ENCODE data around the gene NIPAL3. TPM values are rescaled to one million over a fixed set of nuclear protein-coding genes. Genes with fewer than 3 reads are reported as not detected.
"Not testable (repeated sequence)": the region's sequence is repeated elsewhere in the genome, so short reads cannot be mapped to it uniquely, and the experiment has no call there.

NIPAL3 gene
- total RNA-seq, 1 experiment from 2014 or later, result 44.1 TPM

DNA sequence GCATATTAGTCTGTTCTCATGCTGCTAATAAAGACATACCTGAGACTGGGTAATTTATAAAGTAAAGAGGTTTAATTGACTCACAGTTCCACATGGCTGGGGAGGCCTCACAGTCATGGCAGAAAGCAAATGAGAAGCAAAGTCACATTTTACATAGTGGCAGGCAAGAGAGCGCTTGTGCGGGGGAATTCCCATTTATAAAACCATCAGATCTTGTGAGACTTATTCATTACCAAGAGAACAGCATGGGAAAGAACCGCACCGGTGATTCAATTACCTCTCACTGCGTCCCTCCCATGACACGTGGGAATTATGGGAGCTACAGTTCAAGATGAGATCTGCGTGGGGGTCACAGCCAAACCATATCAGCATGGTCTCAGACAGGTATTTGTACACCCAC lies 72.6 kb downstream of the NIPAL3 start:
- H3K27me3 ChIP-seq, DNase-seq, H3K36me3 ChIP-seq, H3K4me3 ChIP-seq, H3K9me3 ChIP-seq: not testable (repeated sequence)

DNA sequence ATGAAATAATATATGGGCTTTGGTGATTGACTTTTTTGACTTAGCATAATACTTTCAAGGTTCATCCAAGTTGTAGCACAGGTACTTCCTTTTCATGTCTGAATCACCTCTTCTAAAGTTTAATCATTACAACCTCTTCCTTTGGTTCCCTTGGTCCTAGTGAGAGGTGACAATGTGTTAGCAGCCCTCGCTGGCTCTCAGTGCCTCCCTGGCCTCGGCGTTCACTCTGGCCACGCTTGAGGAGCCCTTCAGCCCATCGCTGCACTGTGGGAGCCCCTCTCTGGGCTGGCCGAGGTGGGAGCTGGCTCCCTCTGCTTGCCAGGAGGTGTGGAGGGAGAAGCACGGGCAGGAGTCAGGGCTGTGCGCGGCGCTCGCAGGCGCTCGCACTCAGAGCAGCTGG lies 74.1 kb downstream of the NIPAL3 start:
- Histone ChIP-seq H3K36me3 (no peaks in the 10 kb centered on the region), H3K27me3 (peaks cover 2% of the 10 kb centered on the region), H3K4me3 (no peak overlapping the region), H3K9me3 (no peaks in the 10 kb centered on the region)
- no peak for DNase-seq

DNA sequence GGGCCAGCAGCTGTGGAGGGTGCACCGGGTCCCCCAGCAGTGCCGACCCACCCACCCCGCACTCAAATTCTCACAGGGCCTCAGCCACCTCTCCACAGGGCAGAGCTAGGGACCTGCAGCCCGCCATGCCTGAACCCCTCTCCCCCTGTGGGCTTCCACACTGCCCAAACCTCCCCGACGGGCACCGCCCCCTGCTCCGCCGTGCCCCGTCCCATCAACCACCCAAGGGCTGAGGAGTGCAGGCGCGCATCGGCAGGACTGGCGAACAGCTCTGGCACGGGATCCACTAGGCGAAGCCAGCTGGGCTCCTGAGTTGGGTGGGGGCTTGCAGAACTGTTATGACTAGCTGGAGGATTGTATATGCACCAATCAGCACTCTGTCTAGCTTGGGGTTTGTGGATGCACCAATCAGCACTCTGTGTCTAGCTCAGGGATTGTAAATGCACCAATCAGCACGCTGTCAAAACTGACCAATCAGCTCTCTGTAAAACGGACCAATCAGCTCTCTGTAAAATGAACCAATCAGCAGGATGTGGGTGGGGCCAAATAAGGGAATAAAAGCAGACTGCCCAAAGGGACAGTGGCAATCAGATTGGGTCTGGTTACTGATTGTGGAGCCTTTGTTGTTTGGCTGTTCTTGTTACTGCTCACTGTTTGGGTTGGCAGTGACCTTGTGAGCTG lies 74.6 kb downstream of the NIPAL3 start:
- Histone ChIP-seq H3K9me3 (no peaks in the 10 kb centered on the region), H3K27me3 (peaks cover 2% of the 10 kb centered on the region), H3K36me3 (no peaks in the 10 kb centered on the region), H3K4me3 (no peak overlapping the region)
- no peak for DNase-seq

DNA sequence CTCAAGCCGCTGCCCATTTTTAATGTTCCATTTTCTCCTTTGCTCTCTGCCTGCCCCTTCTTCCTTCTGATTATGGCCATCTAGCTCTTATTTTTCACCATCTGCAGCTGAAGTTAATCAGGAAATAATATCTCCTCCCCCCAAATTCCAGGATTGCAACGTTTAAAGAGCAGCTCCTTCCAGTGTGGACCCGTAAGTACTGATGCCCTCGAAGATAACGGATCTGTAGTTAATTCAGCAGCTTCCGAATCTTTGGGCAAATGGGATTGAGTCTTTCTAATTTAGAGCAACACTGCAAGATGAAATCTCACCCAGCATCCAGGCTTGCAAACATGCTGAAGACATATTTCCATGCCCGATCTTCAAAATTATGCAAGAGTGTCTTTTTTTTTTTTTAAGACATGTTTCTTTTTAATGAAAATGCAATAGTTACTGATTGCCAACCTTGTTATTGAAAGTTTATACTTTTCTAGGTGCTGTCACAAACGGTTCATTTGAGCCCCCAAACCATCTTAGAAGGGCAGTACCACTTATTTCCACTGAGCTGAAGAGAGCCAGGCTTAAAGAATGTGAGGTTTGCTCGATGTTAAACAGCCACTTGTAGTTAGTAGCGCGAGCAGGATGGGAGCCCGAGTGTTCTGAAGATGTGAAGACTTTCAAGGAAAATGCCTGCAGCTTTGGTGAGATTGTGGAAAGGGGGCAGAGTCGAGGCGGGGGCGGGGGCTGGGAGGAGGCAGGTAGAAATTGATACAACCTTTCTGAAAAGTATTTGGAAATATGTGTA lies 76.2 kb downstream of the NIPAL3 start:
- H3K4me3 ChIP-seq, result no peak overlapping the region
- H3K27me3 ChIP-seq, result peaks cover 2% of the 10 kb centered on the region
- no peak for DNase-seq
- H3K9me3 ChIP-seq, result no peaks in the 10 kb centered on the region
- no peaks in the 10 kb centered on the region for H3K36me3 ChIP-seq

DNA sequence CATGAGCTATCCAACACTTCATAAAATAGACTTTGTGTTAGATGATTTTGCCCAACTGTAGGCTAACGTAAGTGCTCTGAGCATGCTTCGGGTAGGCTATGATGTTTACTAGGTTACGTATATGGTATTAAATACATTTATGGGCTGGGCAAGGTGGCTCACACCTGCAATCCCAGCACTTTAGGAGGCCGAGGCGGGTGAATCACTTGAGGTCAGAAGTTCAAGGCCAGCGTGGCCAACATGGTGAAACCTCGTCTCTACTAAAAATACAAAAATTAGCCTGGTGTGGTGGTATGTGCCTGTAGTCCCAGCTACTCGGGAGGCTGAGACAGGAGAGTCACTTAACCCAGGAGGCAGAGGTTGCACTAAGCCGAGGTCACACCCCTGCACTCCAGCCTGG lies 77.3 kb downstream of the NIPAL3 start:
- H3K27me3 ChIP-seq, result not testable (repeated sequence)

DNA sequence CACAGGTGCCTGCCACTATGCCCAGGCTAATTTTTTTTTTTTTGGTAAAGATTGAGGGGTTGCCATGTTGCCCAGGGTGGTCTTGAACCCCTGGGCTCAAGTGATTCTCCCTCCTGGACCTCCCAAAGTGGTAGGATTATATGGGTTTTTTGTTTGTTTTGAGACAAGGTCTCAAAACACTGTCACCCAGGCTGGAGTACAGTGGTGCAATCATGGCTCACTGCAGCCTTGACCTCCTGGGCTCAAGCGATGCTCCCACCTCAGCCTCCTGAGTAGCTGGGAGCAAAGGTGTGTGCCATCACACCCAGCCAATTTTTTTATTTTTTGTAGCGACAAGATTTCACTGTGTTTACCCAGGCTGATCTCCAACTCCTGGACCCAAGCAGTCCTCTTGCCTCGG lies 78.2 kb downstream of the NIPAL3 start:
- Histone ChIP-seq H3K27me3 (peaks cover 2% of the 10 kb centered on the region), H3K36me3 (no peaks in the 10 kb centered on the region), H3K9me3 (no peaks in the 10 kb centered on the region), H3K4me3 (no peak overlapping the region)
- no peak for DNase-seq

More for the DNA sequence above, 77.3 kb downstream of the NIPAL3 start:
- DNase-seq, H3K36me3 ChIP-seq, H3K4me3 ChIP-seq, H3K9me3 ChIP-seq: not testable (repeated sequence)

DNA sequence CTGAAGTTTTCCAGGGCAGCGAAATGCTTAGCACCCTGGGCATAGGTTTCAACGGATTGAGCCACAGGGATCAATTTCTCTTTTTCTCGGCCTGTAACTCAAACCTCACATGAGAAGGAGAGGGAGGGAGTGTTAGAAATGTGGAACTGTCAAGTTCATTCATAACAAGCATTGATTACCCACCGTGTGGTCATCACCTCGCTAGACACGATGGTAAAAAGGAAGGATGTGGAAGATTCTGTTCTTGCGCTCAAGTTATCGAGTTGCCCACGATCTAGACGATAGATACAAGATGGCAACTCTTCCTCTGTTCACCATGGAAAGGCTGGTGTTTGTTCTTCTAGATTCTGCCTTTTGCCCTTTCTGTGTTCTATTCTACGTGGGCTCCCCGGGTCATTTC lies 83.0 kb downstream of the NIPAL3 start:
- peaks cover 2% of the 10 kb centered on the region for H3K27me3 ChIP-seq
- no peak for DNase-seq
- no peak overlapping the region for H3K4me3 ChIP-seq
- no peaks in the 10 kb centered on the region for H3K36me3 ChIP-seq
- no peaks in the 10 kb centered on the region for H3K9me3 ChIP-seq

DNA sequence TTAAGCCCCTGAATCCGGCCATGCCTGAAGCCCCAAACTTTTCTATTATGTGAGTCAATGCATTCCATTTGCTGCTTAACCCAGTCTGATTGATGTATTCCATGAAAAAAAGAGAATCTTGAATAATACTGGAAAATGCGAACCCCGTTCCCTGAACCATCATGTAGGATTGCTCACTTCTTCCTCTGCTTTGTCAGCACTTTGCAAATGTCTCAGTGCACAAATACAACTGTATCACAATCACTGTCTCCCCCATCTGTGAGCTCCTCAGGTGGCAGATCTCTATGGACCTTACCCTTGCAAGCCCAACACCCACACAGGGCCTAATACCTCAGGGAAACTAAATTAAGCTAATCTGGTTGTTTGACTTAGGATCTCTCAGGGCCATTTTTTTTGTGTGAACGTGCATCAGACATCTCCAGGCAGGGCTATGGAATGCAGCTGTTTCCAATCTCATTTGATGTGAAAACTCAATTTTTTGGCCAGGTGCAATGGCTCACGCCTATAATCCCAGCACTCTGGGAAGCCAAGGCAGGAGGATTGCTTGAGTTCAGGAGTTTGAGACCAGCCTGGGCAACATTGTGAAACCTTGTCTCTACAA lies 84.9 kb downstream of the NIPAL3 start:
- Histone ChIP-seq H3K4me3 (no peak overlapping the region), H3K36me3 (no peaks in the 10 kb centered on the region), H3K27me3 (no peaks in the 10 kb centered on the region; the same call in 1 of the 2 replicates), H3K9me3 (no peaks in the 10 kb centered on the region)
- DNase-seq, result no peak

DNA sequence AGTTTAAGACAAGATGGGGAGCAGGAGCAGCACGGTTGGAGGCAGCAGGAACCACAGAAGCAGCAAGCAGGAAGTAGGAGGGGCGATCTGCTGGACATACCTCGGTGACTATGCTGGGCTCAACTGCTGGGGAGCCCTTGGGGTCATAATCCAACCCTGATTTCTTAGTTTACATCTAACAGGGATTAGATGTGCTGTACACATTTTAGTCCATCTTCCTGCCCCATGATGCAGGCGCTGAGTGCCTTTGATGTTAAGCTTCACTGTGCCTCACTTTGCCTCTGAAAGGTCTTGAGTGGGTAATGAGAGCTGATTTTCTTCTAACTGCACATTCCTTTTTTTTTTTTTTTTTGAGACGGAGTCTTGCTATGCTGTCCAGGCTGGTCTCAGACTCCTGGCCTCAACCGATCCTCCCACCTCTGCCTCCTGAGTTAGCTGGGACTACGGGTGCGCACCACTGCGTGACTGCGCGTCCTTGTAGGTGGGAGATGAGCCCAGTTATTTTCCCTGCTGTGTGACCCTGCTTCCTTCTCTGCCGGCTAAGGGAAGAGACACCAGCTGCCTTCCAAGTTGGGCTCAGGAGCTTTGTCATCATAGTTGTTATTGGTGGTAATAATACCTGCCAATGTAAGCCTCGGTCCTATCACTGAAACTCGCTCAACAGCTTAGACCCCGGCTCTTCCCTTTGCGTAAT lies 85.9 kb downstream of the NIPAL3 start:
- no peak for DNase-seq
- no peaks in the 10 kb centered on the region for H3K27me3 ChIP-seq
- H3K36me3 ChIP-seq, result no peaks in the 10 kb centered on the region
- H3K9me3 ChIP-seq, result no peaks in the 10 kb centered on the region
- peak overlapping the region; percentile 69 for H3K4me3 ChIP-seq

DNA sequence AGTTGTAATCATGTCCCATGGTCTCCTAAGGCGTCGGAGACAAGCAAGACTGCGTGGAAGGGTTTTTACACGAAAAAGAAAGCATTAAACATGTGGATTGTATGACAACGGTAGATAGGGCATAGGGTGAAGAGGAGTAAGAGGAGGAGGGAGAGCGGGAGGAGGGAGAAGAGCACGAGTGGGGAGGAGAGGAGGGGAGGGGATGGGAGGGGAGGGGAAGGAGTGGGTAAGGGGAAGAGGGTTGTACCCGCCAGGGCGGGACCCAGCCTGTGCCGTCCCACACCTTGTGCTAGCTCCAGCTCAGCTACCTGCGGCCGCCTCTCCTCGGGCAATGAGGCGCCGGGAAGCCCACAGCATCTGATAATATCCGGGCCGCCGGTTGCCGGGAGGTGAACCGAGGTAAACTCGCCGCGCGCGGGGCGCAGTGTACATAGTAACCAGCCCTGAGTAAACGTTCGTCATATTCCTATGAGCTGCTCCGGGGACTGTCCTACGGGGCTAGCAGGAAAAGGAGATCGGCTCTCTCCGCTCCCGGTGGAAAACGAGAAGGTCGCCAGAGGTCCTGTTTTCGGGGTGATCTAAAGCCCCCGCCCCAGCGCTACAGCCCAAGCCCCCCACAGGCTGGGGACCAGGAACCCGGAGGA lies 86.6 kb downstream of the NIPAL3 start:
- Histone ChIP-seq H3K9me3 (no peaks in the 10 kb centered on the region), H3K27me3 (no peaks in the 10 kb centered on the region), H3K36me3 (no peaks in the 10 kb centered on the region), H3K4me3 (peak overlapping the region; percentile 69)
- peak; percentile 63 for DNase-seq

DNA sequence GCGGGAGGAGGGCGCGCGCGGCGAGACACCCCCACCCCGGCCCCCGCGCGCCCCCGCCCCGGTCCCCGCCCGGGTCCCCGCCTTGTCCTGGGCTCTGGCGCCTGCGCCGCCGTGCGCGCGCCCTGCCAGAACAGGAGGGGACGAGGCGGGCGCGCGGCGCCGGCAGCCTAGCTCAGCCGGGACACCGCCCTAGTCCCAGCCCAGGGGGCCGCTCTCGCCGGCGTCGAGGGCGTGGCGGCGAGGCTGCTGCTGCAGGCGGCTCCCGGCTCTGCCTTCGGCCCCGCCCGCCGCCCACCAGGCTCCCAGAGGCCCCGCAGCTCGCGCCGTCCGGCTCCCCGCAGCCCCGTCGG lies 87.1 kb downstream of the NIPAL3 start, which contains the start of gene RCAN3:
Gene RCAN3 (plus strand): TSS at position 128 of the 350 bp plus-strand sequence. CDS start 11,537 bp downstream, outside the sequence.
- no peaks in the 10 kb centered on the region for H3K36me3 ChIP-seq
- H3K27me3 ChIP-seq, result no peaks in the 10 kb centered on the region
- no peaks in the 10 kb centered on the region for H3K9me3 ChIP-seq
- DNase-seq, result peak; percentile 92
- H3K4me3 ChIP-seq, result peak within 1 kb of the TSS; percentile 69

DNA sequence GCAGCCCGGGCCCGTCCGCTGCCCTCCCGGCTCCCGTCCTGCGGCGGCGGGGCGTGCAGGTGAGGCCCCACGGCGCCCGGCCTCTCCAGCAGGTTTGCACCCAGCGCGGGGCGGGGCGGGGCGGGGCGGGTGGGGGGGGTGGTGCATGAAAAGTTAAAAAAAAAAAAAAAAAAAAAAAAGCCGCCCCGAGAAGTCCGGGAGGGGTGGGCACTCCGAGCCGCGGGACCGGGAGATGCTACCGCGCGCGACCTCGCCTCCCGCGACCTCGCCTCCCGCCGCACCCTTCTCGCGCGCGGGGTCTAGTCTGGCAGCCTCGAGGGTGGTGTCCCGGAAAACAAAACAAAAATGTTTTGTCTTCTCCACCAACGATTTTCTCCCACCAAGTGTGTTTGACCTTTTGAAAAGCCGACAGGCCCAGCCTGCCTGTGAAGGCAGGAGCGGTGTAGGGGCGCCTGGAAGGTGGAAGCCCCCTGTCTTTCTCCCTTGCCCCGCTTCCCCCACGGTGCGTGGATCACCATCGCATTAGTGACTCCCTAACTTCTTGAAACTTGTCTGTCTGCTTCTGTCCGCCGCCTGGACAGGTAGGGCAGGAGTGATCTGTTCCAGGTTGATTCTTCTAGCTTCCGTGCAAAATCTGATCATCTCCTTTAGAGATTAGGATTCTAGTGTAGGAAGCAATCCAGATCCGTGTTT lies 87.6 kb downstream of the NIPAL3 start:
- no peaks in the 10 kb centered on the region for H3K27me3 ChIP-seq
- no peak for DNase-seq
- H3K36me3 ChIP-seq, result no peaks in the 10 kb centered on the region
- no peaks in the 10 kb centered on the region for H3K9me3 ChIP-seq
- H3K4me3 ChIP-seq, result peak overlapping the region; percentile 50

DNA sequence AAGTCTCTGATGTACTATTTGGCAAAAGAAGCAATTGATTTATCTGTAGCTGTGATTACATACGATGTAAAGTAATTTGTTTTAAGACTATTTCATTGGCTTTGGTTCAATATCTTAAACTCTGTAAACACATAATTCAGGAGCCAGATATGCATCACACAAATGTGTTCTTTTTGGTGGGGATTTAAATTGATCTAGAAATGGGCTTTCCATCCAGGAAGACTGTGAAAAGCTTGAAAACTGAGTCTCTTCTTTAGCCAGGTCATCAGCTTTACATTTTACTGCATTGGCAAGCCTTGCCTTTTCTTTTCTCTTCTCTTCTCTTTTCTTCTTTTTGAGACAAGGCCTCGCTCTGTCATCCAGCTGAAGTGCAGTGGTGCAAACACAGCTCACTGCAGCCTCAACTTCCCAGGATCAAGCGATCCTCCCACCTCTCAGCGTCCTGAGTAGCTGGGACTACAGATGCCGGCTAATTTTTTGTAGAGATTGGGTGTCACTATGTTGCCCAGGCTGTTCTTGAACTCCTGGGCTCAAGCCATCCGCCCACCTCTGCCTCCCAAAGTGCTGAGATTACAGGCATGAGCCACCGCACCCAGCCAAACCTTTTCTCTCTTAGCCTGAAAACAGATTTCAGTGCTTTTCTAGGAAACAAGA lies 88.4 kb downstream of the NIPAL3 start:
- no peaks in the 10 kb centered on the region for H3K9me3 ChIP-seq
- H3K36me3 ChIP-seq, result no peaks in the 10 kb centered on the region
- H3K27me3 ChIP-seq, result no peaks in the 10 kb centered on the region
- peak overlapping the region; percentile 50 for H3K4me3 ChIP-seq
- DNase-seq, result no peak

DNA sequence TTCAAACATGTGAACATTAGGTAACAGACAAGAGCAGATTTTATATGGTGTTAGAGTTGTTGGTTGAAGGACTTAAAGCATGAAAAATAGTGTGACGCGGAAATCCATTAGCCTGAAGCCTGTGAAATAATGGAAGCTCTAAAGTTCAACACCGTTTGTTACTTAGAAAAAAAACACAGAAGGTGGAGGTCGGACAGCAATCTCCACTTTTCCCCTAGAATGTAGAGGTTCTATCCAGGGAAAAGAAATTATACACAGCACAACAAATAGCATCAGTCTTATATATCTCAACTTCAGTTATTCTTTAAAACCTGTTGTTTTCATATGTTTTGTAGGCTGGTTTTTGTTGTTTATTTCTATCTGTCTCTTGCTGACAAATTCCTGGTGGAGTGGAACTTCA lies 89.0 kb downstream of the NIPAL3 start:
- Histone ChIP-seq H3K27me3 (no peaks in the 10 kb centered on the region), H3K36me3 (no peaks in the 10 kb centered on the region), H3K4me3 (no peak overlapping the region), H3K9me3 (no peaks in the 10 kb centered on the region)
- DNase-seq, result no peak

DNA sequence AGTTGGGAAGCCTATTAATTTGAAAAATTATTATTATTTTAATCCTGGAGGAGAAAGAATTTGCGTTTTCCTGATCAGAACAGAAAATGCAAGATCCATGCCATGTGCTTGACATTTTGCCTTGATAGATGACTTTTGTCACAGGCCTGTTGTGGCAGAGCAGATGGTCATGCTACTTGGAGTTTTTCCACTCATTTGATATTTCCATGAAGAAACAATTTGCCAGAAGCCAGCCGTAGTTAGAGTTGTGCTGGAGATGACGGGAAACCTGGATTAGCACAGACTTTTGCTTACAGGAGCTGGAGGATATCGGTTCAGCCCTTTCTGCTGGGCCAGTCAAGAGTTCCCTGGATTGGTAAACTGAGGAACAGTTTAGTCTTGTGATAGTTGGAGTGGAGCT lies 90.2 kb downstream of the NIPAL3 start:
- no peak overlapping the region for H3K4me3 ChIP-seq
- H3K36me3 ChIP-seq, result no peaks in the 10 kb centered on the region
- H3K27me3 ChIP-seq, result no peaks in the 10 kb centered on the region
- DNase-seq, result no peak
- H3K9me3 ChIP-seq, result no peaks in the 10 kb centered on the region
